GM19468 (cell line): Measurements from ENCODE around the gene IQCH.
A peak's percentile ranks its signal among the peaks of the same experiment; 100 is the strongest.

Experiments
- ATAC-seq: cut with Tn5 transposase; IDR thresholded peaks from one replicate; pipeline ENCODE4 v1.9.1; 2021; ENCODE audit warnings: mild to moderate bottlenecking, moderate library complexity, moderate number of reproducible peaks; ENCODE audit not compliant: unreplicated experiment; ENCODE audit errors: extremely low read depth

The IQCH gene

DNA sequence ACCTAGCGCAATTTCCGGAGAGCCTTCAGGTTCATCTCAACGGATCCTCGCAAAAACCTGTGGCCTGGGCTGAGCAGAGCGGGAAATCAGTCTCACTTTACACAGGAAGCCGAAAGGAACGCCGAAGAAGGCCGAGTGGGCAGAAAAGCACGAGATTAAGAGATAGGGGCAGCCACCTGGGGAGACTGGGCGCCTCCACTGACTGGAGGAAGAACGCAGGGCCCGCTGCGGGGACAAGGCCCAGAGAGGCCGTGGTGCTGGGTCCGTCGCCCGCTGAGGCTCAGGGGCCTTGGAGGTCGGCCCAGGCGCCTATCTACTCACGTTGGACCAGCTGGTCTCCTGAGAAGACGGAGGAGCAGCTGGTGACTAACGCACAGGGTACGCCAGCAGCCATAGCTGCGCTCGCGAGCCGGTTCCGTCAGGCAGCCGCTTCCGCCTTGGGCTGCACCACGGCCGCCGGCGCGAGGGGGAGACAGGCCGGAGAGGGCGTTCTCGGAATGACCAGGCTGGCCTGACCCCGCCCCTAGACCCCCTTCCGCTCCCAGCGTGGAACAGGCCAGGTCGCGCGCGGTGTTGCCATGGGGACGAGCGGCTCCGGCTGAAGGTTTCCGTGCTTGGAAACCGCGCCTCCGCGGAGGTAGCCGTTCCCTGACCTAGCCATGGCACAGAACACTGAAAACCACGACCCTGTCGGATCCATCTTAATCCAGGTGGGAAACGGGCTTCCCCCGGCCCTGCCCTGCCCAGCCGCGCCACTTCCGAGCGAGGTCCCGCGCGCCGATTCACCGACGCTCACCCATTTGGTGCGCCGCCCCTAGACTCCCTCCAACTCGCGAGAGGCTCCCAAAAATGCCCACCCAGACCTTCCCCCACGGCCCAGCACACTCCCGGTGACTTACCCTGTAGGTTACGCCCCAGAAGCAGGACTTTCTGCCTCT is at the start of gene IQCH, which contains the start of gene AAGAB:
Gene IQCH, plus strand, starts transcription at position 549 of the 938 bp plus-strand sequence. Its CDS starts 111 bp downstream, at position 660.
Gene AAGAB, minus strand, starts transcription at position 424 of the 938 bp plus-strand sequence. Its CDS starts 30 bp downstream, at position 394.
- ATAC-seq = peak; percentile 79

DNA sequence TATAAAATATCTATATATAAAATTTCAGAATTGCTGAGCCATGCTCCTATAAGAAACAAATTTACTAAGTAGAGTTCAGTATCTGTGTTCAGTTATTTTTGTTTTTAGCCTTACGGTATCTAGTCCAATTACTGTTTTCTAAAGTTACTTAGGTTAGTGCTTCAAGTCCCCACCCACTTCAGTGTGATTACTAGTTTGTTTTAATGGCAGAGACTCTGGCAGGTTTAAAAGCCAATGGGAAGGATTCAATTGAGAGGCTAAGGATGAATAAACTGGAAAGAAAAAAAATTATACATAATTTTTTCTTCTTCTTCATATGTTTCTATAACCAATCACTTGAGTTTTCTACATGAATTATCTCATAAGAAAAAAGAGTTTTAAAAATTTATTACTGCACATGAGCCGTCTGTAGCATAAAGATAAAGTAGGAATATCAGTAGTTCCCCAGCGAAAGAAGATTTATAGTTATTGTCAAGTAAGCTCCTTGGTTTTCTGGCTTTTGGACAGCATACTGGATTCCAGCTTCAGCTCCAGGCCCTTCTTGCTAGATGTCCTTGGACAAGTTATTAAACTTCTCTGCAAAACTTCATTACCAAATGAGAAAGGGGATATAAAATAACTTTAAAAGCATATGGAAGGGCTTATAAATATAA is 46.9 kb upstream of the IQCH start:
- no peak for ATAC-seq

DNA sequence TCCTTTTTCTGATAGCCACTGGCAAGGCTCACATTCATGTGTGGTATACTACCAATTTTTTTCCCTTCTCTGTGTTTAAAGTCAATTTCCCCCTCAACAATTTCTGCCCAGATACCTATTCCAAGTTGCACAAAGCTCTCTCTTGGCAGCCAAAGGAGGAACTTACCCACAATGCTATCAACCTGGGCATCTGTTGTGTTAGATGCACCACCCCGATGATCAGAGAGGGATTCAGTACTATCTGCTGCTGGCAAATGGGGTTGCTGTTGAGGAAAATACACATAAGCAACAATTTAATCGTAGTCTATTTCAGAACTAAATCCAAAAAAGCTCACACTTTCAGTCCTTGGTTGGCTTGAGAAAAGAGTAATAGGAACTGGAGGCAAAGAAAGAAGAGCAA is 46.2 kb upstream of the IQCH start:
- ATAC-seq = no peak

DNA sequence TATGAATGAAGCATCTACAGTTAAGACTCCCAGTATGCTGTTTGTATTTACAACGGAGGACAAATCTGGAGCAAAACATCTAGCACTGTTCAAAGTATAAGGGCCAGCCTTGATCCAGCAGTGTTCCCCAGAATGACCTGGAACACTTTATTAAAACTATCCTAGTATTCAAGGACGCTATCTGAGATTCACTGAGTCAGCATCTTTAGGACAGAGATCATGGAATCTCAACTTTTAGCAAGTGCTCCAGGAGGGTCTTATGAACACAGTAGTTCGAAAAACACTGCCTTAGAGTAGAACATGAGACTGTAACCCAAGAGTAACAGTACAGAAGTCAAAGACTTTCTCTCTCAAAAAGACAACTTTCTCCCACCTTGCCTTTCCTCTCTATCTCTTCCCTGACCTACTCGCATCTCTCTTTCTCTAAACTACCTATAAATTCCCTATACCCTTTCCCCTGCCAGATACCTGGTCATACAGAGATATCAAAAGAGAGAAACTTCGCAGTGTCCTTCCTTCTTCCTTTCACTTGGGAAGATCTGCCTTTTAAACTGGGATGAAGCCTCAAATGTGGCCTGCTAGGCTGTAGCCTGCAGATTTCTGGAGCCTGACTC is 43.9 kb upstream of the IQCH start:
- ATAC-seq = no peak

DNA sequence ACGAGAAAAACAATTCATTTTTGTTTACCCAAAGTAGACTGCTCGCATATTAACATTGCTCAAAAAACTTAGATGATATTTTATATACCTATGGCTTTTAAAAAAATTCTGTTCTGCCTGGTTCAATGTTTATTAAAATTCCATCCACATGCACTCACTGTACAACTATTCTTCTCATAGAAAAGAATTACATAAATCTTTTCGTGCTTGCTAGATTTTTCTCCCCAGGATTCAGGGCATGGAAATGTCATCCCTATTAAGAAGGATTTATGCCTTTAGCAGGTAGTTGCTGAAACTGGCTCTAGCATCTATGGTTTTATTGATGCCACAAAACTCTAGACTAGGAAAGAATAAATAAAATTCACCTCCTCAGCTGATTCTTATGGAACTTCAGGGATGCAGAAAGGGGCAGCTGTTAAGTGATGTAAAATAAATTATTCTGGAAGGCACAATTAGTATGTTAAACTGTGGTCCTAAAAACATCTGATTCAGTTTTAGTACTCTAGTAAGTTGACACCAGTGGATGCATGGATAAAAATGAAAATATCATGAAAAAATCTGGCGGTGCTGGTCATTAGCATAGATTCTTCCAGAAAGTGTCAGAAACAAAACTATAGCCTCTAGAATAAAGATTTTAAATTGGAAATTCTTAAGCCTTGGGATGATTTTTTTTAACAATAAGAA is 41.8 kb upstream of the IQCH start:
- no peak for ATAC-seq

DNA sequence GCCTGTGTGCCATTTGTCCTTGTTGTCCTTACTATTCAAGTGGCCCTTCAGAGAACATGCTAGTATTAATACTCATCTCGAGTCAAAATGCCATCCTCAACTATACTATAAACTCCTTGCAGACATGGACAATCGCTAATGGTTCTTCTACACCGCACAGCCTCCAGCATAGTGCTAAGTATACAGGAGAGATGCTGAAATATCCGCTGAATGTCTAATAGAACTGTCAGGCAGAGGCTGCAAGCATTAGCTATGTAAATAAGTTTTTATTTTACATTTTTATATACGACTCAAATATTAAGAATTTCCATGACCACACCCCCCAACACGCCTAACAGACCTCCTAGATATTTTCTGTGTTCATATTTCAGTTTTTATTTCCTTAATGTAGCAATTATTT is 39.5 kb upstream of the IQCH start:
- ATAC-seq = no peak

DNA sequence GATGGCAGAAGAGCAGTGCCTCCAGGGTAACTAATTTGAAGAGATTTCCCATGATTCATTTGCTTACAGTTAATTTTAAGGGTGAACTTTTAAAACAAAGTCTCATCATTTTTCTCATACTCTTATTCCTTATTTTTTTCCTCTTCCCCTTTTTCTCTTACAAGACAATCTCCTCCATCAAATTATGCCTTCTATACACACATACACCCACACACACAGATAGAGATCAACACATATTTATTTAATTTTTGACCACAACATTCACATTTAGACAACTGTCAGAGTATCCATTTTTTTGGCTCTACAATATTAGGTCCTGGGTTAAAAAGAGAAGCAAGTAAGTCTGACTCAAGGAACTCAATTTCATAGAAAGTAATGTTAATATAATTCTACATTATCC is 37.7 kb upstream of the IQCH start:
- ATAC-seq = no peak

DNA sequence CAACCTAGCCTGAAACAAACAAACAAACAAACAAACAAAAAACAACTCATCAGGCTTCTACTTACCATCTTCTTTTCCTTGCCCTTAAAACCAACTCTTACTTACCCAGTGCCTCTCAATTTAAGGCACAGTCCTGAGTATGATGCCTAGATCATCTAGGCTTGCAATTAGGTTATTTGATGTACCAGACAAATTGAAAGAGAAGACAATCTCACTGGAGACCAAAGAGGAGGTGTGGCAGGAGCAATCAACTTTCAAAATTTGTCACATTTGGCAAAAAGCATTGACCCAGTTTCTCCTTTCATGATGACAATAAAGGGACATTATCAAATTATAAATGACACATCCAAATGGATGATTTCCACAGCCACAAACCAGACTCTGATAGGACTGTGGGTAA is 36.2 kb upstream of the IQCH start:
- ATAC-seq = no peak

DNA sequence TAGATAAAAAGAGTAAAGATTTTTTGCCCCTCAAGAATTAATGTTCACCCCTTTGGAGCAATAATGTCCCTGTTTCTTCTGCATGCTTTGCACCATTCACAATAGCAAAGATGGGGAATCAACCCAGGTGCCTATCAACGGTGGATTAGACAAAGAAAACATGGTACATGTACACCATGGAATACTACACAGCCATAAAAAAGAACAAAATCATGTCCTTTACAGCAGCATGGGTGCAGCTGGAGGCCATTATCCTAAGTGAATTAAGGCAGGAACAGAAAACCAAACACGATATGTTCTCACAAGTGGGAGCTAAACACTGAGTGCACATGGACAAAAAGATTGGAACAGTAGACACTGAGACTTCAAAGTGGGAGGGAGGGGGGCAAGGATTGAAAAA is 35.3 kb upstream of the IQCH start:
- no peak for ATAC-seq

DNA sequence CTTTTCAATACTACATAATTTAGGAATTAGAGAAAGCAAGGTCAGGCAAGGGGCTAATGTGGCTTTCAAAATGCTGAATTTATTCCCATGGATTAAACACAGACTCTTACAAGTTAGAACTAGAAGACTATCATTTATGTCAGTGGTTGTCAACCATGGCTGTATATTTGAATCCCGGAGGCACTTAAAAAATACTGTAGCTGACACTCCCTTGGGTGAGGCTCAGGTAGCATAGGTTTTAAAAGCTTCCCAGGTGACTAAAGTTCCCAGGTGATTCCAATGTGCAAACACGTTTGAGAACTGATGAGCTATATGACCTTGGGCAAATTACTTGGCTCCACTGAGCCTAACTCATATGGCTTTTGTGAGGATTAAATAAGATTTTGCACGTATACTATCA is 29.7 kb upstream of the IQCH start:
- no peak for ATAC-seq

DNA sequence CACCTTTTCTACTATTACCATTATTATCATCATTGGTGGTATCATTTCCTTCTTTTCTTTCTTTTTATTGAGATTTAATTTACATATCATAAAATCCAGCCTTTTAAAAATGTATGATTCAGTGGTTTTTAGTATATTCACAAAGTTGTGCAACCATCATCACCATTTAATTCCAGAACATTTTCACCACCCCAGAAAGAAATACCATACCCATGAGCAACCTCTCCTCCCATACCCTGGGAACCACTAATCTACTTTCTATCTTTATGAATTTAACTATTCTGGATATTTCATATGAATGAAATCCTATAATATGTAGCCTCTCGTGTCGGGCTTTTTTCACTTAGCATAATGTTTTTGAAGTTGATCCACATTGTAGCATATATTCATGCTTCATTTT is 29.2 kb upstream of the IQCH start:
- ATAC-seq = no peak

DNA sequence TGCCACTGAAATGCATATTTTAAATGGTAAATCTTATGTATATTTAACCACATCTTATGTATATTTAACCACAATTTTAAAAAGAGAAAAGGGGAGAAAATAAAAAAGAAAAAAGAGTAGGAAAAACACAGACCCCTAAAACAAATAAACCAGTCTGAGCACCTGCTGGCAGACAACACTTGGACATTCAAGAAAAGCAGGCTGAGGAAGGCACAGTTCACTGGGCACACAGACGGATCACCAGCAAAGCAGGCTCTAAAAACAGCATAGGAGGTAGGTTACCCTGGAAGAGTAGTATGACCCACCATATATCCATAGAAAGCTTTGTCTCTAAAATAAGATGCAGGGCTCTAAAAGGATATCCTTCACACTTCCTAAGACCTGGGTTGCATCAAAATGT is 27.2 kb upstream of the IQCH start:
- no peak for ATAC-seq

DNA sequence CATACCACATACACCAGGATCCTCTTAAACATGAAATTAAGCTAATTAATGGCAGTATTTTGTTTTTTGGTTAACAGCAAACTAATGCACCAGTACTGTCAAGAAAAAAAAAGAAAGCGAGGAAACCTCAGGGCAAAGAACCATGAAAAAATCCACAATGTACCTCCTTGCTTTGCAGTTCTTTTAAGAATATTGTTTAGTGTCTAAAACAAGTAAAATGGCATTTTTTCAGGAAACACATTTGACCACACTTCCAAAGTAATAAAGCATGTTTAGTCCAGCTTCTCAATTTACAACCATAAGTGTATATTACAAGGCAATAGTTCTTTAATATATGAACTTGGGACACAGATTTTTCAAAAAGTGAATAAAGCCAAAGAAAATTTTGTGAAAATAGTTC is 26.7 kb upstream of the IQCH start:
- no peak for ATAC-seq

DNA sequence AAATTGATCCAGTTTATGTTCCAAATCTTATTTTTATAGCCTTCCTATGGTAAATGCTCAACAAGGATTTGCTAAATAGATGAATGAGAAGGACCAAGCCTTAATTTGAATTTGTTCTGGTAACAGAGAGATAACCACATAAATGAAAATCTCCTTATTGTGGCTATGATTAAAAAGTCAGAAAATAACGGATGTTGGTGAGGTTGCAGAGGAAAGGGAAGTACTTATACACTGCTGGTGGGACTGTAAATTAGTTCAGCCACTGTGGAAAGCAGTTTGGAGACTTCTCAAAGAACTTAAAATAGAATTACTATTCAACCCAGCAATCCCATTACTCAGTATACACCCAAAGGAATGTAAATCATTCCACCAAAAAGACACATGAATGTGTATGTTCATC is 26.3 kb upstream of the IQCH start:
- no peak for ATAC-seq

DNA sequence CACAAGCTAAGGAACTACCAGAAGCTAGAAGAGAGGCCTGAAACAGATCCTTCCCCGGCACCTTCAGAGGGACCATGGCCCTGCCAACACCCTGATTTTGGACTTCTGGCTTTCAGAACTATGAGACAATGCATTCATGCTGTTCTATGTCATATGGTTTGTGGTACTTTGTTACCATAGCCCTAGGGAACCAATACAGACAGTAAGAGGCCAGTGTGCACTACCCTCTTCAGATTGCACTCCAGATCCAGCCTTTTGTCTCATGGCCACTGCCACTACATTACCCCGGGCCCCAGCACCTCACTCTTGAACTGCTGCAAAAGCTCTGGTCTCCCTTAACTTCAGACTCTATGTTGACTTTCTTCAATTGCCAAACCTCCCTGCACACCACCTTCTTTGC is 24.1 kb upstream of the IQCH start:
- ATAC-seq = no peak

DNA sequence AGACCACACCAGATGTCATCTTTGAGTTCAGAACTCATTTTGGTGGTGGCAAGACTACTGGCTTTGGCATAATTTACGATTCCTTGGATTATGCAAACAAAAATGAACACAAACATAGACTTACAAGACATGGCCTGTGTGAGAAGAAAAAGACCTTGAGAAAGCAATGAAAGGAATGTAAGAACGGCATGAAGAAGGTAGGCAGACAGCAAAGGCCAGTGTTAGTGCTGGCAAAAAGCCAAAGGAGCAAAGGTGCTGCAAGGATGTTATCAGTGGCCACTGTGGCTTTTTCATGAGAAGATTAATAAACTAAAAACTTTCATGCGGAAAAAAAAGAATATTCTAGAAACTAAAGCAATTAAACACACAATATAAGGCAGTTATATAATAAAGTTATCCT is 22.0 kb upstream of the IQCH start:
- no peak for ATAC-seq

DNA sequence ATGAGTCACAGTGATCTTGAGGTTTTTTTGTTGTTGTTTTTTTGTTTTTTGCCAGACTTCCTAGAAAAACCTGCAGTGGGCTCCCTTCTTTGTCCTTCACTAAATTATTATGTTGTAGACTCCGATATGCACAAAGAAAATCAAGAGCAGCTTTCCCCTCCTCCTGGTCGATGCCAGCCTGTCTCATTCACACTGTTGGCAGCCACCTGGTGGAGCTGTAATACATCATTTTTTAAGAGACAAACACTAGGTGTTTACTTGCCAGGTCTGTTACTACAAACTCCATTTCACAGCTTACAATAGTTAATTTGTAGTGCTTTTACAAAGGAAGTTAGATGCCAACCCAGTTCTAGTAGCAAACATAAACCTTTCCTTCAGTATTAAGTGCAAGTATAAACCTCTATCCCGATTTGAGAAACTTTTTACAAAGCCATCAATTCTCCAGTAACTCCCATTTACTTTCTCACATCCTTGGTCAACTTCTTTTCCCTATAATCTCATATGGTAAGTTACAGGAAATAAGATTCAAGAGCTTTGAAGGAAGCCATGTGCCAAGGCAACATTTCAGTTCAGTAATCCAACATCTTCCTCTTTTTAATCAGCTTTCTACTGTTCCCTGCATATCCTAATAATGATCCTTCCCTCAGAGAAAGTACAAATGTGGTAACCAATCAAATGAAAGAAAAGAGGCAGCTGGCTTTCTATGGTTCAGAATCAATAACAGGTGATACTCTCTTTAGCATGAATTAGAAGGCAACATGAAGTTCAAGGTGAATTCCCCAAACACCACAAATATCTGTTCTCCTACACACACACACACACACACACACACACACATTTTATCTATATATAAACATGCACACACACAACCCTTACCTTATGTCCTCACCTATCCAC is 14.1 kb upstream of the IQCH start:
- no peak for ATAC-seq

DNA sequence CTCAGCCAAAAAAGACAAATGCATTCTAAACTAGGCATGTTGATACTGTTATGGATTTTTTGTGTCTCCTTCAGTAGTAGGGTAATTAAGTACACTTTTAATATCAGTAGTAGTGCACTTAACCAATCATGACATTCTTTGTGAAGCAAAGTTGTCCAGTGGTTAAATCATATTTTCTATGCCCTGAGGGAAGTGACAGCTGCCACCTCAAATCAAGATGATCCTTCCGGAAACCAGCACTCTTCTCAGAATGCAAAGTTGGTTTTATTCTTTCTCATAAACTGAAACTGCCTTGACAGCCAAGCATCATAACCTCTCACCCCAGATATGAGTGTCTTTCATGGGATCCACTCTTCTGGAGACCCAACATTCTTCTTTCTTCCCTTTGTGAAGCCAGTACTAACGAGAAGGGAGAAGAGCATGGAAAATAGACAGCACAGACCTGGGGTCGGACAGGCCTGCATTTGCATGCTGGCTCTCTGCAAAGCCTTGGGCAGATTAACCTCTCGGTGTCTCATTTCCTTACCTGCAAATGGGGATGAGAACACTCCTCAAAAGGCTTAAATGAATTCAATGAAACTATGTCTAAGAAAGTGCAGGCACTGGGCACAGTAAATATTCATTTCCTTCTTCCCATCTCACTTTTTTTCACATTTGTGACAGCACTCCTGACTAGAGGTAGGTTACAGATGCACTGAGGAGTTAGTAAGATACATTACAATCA is 13.3 kb upstream of the IQCH start:
- peak; percentile 54 for ATAC-seq

DNA sequence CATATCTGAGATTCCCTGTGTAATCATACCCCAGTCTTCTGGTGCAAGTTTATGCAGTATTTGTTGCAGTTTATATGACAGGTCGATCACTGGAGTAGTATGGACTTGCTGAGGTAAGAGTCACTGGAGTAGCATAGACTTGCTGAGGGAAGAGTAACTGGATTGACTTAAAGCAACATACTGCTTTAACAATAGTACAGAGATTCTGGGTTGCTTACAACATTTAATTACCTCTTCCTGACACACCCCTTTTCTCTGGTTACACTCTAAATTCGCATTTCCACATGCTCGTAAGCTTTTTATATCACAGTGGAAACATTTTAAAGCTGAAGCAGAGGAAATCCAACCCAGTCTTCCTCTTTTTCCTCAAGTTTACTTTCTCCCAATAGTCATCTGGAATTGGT is 11.9 kb upstream of the IQCH start:
- ATAC-seq = no peak
